DMS79 (cell line): ENCODE results near the gene AP5B1.
"Not testable (repeated sequence)": the region's sequence is repeated elsewhere in the genome, so short reads cannot be mapped to it uniquely, and the experiment has no call there.

Experiments used
- DNase-seq: peaks from one replicate; lab custom pipeline; 2025; lab: John Stamatoyannopoulos, UW

The AP5B1 gene

GRCh38 chr11:65767406-65767805, 13.4 kb downstream of the AP5B1 start:
- no peak for DNase-seq

GRCh38 chr11:65766535-65766934, 14.2 kb downstream of the AP5B1 start:
- no peak for DNase-seq

- DNase-seq = no peak
Observed at GRCh38 chr11:65764434-65764833, 16.3 kb downstream of the AP5B1 start.

GRCh38 chr11:65762816-65763215, 18.0 kb downstream of the AP5B1 start:
- DNase-seq = not testable (repeated sequence)

- DNase-seq = not testable (repeated sequence)
Observed at GRCh38 chr11:65762169-65762568, 18.6 kb downstream of the AP5B1 start.

- DNase-seq = no peak
Observed at GRCh38 chr11:65745049-65745448, 35.7 kb downstream of the AP5B1 start.

- no peak for DNase-seq
Observed at GRCh38 chr11:65744699-65745042, 36.1 kb downstream of the AP5B1 start.

- no peak for DNase-seq
Observed at GRCh38 chr11:65744026-65744698, 36.6 kb downstream of the AP5B1 start.

- no peak for DNase-seq
Observed at GRCh38 chr11:65743681-65744025, 37.1 kb downstream of the AP5B1 start.

- DNase-seq = no peak
Observed at GRCh38 chr11:65742353-65742752, 38.4 kb downstream of the AP5B1 start.

GRCh38 chr11:65741185-65741584, 39.6 kb downstream of the AP5B1 start:
- DNase-seq = no peak

GRCh38 chr11:65739022-65739421, 41.8 kb downstream of the AP5B1 start:
- DNase-seq = no peak

- DNase-seq = no peak
Observed at GRCh38 chr11:65736810-65737209, 44.0 kb downstream of the AP5B1 start.

- DNase-seq = not testable (repeated sequence)
Observed at GRCh38 chr11:65735111-65735510, 45.7 kb downstream of the AP5B1 start.

GRCh38 chr11:65730461-65730860, 50.3 kb downstream of the AP5B1 start:
- no peak for DNase-seq

- no peak for DNase-seq
Observed at GRCh38 chr11:65727865-65728264, 52.9 kb downstream of the AP5B1 start.

- no peak for DNase-seq
Observed at GRCh38 chr11:65726660-65727059, 54.1 kb downstream of the AP5B1 start.
